Large intestine (tissue), 3 donors: ENCODE data around the gene EXOSC7. TPM values are rescaled to one million over a fixed set of nuclear protein-coding genes. Genes with fewer than 3 reads are reported as not detected.

Experiments
- DNase-seq, 2 donors: peaks; one replicate each; pipeline versions ENCODE4 v3.0.0 to v3.0.0-alpha.2; 2013
- H3K27ac ChIP-seq: one replicate; pipeline ENCODE4 v1.5.1; 2013; ENCODE audit warnings: low read length
- H3K27me3 ChIP-seq: 2 replicates; pipeline ENCODE4 v1.6.1; 2013; ENCODE audit warnings: low read length; ENCODE audit not compliant: control insufficient read depth, insufficient read depth
- H3K36me3 ChIP-seq: 2 replicates; pipeline ENCODE4 v1.6.1; 2013; ENCODE audit warnings: low read length; ENCODE audit not compliant: control insufficient read depth, insufficient read depth
- H3K4me1 ChIP-seq: one replicate; pipeline ENCODE4 v1.6.1; 2013; ENCODE audit warnings: low read length; ENCODE audit not compliant: control insufficient read depth, insufficient read depth
- H3K4me3 ChIP-seq: one replicate; pipeline ENCODE4 v1.5.1; 2013; ENCODE audit warnings: low read length
- H3K9me3 ChIP-seq: one replicate; pipeline ENCODE4 v1.6.1; 2013; ENCODE audit warnings: mild to moderate bottlenecking, low read depth, low read length, moderate library complexity; ENCODE audit not compliant: control insufficient read depth
- WGBS: methylation state at CpG from one replicate; pipeline ENCODE4 v1.1.5; 2013; ENCODE audit warnings: low lambda C conversion rate; ENCODE audit not compliant: insufficient coverage; 5-methylcytosine and 5-hydroxymethylcytosine counted together
- polyA plus RNA-seq: library from polyadenylated mRNA; unstranded; fragments of 120-200 nt; gene quantifications from one replicate; pipeline ENCODE4 v1.2.1, GENCODE V29; 2013

The EXOSC7 gene
- polyA plus RNA-seq, 1 donor, result 38.1 TPM

GRCh38 chr3:45033791-45034190 is 57.7 kb downstream of the EXOSC7 start:
- Histone ChIP-seq H3K27me3 (peaks cover 27% of the 10 kb centered on the region), H3K4me3 (no peak overlapping the region), H3K27ac (no peak overlapping the region), H3K4me1 (peaks cover 3% of the 10 kb centered on the region), H3K9me3 (no peaks in the 10 kb centered on the region), H3K36me3 (no peaks in the 10 kb centered on the region)
- no peak for DNase-seq
- WGBS, result no CpG with 5 or more reads among the region's 6 CpGs

DNA sequence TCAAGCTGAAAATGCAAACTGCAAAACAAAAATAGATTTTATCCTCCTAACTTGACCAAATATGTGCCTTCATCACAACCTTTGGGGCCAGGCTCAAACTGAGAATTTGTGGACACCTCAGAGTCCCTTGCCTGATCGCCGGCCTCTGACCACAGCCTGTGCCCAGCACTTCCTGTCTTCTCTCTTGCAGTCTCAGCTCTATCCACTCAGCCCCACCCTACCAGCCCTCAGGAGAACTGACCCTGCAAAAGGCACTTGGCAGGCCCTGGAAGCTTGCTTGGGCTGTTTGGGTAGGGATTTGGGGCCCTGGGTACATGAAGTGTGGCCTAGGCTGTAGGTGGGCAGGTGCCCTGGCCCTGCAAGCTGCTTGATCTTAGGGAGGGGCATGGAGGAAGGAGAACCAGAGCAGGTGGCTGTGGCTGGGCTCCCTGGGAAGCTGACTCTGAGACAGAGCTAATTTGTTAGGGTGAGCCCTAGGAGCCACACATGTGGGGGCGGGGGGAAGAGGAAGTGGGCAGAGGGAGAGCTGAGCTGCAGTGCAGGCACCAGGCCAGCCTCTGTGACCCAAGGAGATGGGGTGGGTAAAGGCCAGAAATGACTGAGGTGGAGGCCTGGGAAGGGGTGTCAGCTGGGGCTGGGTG is 58.7 kb downstream of the EXOSC7 start:
- no CpG with 5 or more reads among the region's 3 CpGs for WGBS
- Histone ChIP-seq H3K27me3 (peaks cover 27% of the 10 kb centered on the region), H3K36me3 (no peaks in the 10 kb centered on the region), H3K9me3 (no peaks in the 10 kb centered on the region), H3K4me1 (peaks cover 3% of the 10 kb centered on the region), H3K27ac (no peak overlapping the region), H3K4me3 (no peak overlapping the region)
- DNase-seq, result no peak

DNA sequence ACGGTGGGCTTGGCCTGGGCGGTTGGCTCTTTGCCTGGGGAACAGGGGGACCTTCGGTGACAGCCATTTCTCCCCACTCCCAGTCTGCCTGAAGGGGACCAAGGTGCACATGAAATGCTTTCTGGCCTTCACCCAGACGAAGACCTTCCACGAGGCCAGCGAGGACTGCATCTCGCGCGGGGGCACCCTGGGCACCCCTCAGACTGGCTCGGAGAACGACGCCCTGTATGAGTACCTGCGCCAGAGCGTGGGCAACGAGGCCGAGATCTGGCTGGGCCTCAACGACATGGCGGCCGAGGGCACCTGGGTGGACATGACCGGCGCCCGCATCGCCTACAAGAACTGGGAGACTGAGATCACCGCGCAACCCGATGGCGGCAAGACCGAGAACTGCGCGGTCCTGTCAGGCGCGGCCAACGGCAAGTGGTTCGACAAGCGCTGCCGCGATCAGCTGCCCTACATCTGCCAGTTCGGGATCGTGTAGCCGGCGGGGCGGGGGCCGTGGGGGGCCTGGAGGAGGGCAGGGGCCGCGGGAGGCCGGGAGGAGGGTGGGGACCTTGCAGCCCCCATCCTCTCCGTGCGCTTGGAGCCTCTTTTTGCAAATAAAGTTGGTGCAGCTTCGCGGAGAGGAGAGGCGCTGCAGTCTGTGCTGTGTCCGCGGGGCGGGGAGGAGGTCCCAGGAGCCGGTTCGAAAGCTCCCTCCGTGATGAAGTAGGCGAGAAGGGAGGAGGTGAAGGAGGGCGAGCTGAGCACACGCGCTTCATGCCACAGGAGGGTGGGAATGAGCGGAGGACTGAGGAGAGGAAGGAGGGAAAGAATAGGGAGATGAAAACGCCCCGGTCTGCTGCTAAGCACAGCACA is 59.6 kb downstream of the EXOSC7 start:
- H3K4me1 ChIP-seq, result peaks cover 3% of the 10 kb centered on the region
- H3K27me3 ChIP-seq, result peaks cover 27% of the 10 kb centered on the region
- H3K27ac ChIP-seq, result no peak overlapping the region
- no CpG with 5 or more reads among the region's 64 CpGs for WGBS
- peak in 1 of 2 donors; percentile 36 for DNase-seq
- no peaks in the 10 kb centered on the region for H3K36me3 ChIP-seq
- peak overlapping the region; percentile 7 for H3K4me3 ChIP-seq
- H3K9me3 ChIP-seq, result no peaks in the 10 kb centered on the region

GRCh38 chr3:45037720-45038455 is 61.8 kb downstream of the EXOSC7 start:
- peaks cover 27% of the 10 kb centered on the region for H3K27me3 ChIP-seq
- H3K4me3 ChIP-seq, result no peak overlapping the region
- H3K9me3 ChIP-seq, result no peaks in the 10 kb centered on the region
- H3K4me1 ChIP-seq, result peaks cover 3% of the 10 kb centered on the region
- 5% methylated on average over 2 of the region's 11 CpGs for WGBS
- no peak overlapping the region for H3K27ac ChIP-seq
- H3K36me3 ChIP-seq, result no peaks in the 10 kb centered on the region
- peak; percentile 88 to 92 for DNase-seq

- no peaks in the 10 kb centered on the region for H3K9me3 ChIP-seq
- no peak for DNase-seq
- peaks cover 2% of the 10 kb centered on the region for H3K27me3 ChIP-seq
- whole genome bisulfite sequencing, result no CpG with 5 or more reads among the region's 2 CpGs
- H3K27ac ChIP-seq, result no peak overlapping the region
- H3K36me3 ChIP-seq, result no peaks in the 10 kb centered on the region
- H3K4me1 ChIP-seq, result no peaks in the 10 kb centered on the region
- H3K4me3 ChIP-seq, result no peak overlapping the region
These were observed 65.6 kb downstream of the EXOSC7 start for GRCh38 chr3:45041666-45042065.

DNA sequence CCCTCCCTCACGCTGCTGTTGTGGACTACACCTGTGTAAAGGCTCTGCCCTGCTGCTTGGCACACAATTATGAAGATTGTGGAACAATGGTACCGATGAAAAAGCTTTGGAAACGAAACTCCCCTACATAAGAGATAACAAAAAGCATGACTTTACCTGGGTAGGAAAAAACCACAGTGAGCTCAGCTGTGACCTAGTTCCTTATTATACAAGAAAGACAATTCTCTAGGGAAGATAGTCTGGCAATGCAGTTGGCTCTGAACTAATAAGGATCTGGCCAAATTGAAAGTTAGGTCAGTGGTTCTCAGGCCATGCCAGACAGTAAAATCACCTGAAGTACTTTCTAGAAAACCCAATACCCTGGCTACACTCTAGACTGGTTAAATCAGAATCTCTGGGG is 66.1 kb downstream of the EXOSC7 start:
- no peaks in the 10 kb centered on the region for H3K27me3 ChIP-seq
- no peak overlapping the region for H3K4me3 ChIP-seq
- DNase-seq, result no peak
- H3K9me3 ChIP-seq, result no peaks in the 10 kb centered on the region
- H3K36me3 ChIP-seq, result no peaks in the 10 kb centered on the region
- no peaks in the 10 kb centered on the region for H3K4me1 ChIP-seq
- WGBS, result 80% methylated on average over 2 of the region's 3 CpGs
- H3K27ac ChIP-seq, result no peak overlapping the region

DNA sequence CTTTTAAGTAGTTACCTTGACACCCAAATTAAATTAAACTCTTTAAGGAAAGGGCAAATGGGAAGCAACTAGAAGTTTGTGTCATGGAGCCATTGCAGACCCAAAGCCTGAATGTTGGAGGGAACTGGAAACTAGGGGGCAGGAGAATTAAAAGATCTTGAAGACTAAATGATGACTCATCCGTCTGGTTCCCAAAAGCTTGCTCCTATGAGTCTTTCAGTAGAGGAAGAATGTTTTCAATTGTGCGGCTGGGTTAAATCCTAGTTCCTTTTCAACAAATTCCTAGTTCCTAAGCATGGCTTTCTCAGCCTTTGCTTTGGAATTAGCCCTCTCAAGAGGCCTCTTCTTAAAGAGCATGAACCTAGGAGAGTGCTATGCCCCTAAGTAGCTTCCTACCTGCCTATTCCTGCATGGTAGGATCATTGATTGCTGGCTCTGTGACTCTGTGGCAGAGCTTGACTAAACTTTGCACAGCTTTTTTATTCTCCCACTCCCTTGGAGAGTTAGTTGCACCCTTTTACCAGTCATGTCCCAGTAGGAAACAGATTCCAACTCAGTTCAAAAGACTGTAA is 67.8 kb downstream of the EXOSC7 start:
- no peaks in the 10 kb centered on the region for H3K9me3 ChIP-seq
- H3K27ac ChIP-seq, result no peak overlapping the region
- H3K4me3 ChIP-seq, result no peak overlapping the region
- no CpG with 5 or more reads among the region's 2 CpGs for WGBS
- H3K4me1 ChIP-seq, result no peaks in the 10 kb centered on the region
- DNase-seq, result no peak
- no peaks in the 10 kb centered on the region for H3K36me3 ChIP-seq
- H3K27me3 ChIP-seq, result no peaks in the 10 kb centered on the region

GRCh38 chr3:45048244-45048643 is 72.2 kb downstream of the EXOSC7 start:
- H3K4me3 ChIP-seq, result no peak overlapping the region
- H3K4me1 ChIP-seq, result no peaks in the 10 kb centered on the region
- WGBS, result no CpG with 5 or more reads among the region's 4 CpGs
- no peak overlapping the region for H3K27ac ChIP-seq
- H3K27me3 ChIP-seq, result peaks cover 7% of the 10 kb centered on the region
- DNase-seq, result no peak
- H3K36me3 ChIP-seq, result no peaks in the 10 kb centered on the region
- H3K9me3 ChIP-seq, result no peaks in the 10 kb centered on the region

DNA sequence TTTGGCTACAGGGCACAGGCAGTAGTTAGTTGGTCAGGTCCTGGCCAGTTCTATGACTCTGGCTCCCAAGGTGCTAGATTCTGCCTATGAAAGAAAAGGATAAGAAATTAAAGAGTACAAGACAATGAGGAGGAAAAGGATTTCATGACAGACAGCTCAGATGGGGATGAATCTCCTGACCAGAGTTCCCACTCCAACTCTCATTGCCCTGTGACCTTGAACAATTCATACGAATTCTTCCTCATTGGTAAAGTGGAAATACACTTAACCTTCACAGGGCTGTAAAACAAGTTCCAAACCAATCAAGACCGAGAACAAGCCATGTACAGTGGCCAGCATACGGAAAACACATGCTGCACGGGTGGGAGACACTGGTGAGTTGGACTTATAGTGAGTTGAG is 73.8 kb downstream of the EXOSC7 start:
- Histone ChIP-seq H3K27me3 (peaks cover 7% of the 10 kb centered on the region), H3K4me3 (no peak overlapping the region), H3K4me1 (no peaks in the 10 kb centered on the region), H3K36me3 (no peaks in the 10 kb centered on the region), H3K27ac (no peak overlapping the region), H3K9me3 (no peaks in the 10 kb centered on the region)
- WGBS, result no CpG with 5 or more reads among the region's 4 CpGs
- DNase-seq, result no peak

- H3K9me3 ChIP-seq, result no peaks in the 10 kb centered on the region
- WGBS, result no CpG with 5 or more reads among the region's 6 CpGs
These were observed 75.6 kb downstream of the EXOSC7 start for GRCh38 chr3:45051685-45052084.

More at GRCh38 chr3:45051685-45052084, 75.6 kb downstream of the EXOSC7 start:
- no peaks in the 10 kb centered on the region for H3K4me1 ChIP-seq
- no peak overlapping the region for H3K27ac ChIP-seq
- no peaks in the 10 kb centered on the region for H3K36me3 ChIP-seq
- H3K4me3 ChIP-seq, result no peak overlapping the region
- no peak for DNase-seq
- H3K27me3 ChIP-seq, result peaks cover 7% of the 10 kb centered on the region
